Trophoblast cell (in vitro differentiated cells and primary cell): ENCODE results near the gene ZNF207. TPM values are rescaled to one million over a fixed set of nuclear protein-coding genes. Genes with fewer than 3 reads are reported as not detected.

ENCODE experiments used
- DNase-seq, 2 donors: peaks; one replicate each; pipeline ENCODE4 v3.0.0-alpha.2; 2016
- H2AFZ ChIP-seq: 2 replicates; pipeline ENCODE4 v1.6.1; 2013; ENCODE audit warnings: low read length, moderate library complexity, mild to moderate bottlenecking; ENCODE audit not compliant: insufficient read depth, poor library complexity
- H2AK5ac ChIP-seq: 2 replicates; pipeline ENCODE4 v1.6.1; 2013; ENCODE audit warnings: mild to moderate bottlenecking, low read length
- H2BK120ac ChIP-seq: 2 replicates; pipeline ENCODE4 v1.6.1; 2013; ENCODE audit warnings: low read length, mild to moderate bottlenecking, moderate library complexity; ENCODE audit not compliant: insufficient read depth, poor library complexity
- H2BK12ac ChIP-seq: 2 replicates; pipeline ENCODE4 v1.6.1; 2013; ENCODE audit warnings: mild to moderate bottlenecking, low read length, moderate library complexity
- H2BK5ac ChIP-seq: 2 replicates; pipeline ENCODE4 v1.6.1; 2013; ENCODE audit warnings: low read length, low read depth, moderate library complexity, mild to moderate bottlenecking; ENCODE audit not compliant: poor library complexity
- H3K14ac ChIP-seq: 2 replicates; pipeline ENCODE4 v1.6.1; 2013; ENCODE audit warnings: mild to moderate bottlenecking, low read length
- H3K18ac ChIP-seq: 2 replicates; pipeline ENCODE4 v1.6.1; 2013; ENCODE audit warnings: mild to moderate bottlenecking, low read length
- H3K23ac ChIP-seq: 2 replicates; pipeline ENCODE4 v1.6.1; 2013; ENCODE audit warnings: low read length
- H3K27ac ChIP-seq: 2 replicates; pipeline ENCODE4 v1.5.1; 2013; ENCODE audit warnings: low read depth, mild to moderate bottlenecking, inconsistent platforms, low read length, moderate library complexity
- H3K27me3 ChIP-seq: 2 replicates; pipeline ENCODE4 v1.6.1; 2013; ENCODE audit warnings: inconsistent platforms, mild to moderate bottlenecking, low read length, moderate library complexity; ENCODE audit not compliant: insufficient read depth
- H3K36me3 ChIP-seq, 2 experiments: 1 replicate in 1 of 2; 2 replicates in 1 of 2; pipeline ENCODE4 v1.6.1; 2013; ENCODE audit warnings: low read length in 2 of 2, mild to moderate bottlenecking in 2 of 2, moderate library complexity in 1 of 2; ENCODE audit not compliant: insufficient read depth in 2 of 2, control insufficient read depth in 1 of 2
- H3K4ac ChIP-seq: 2 replicates; pipeline ENCODE4 v1.6.1; 2013; ENCODE audit warnings: low read depth, mild to moderate bottlenecking, low read length, moderate library complexity
- H3K4me1 ChIP-seq, 2 experiments: 1 replicate in 1 of 2; 2 replicates in 1 of 2; pipeline ENCODE4 v1.6.1; 2013; ENCODE audit warnings: low read length in 2 of 2, mild to moderate bottlenecking in 2 of 2, moderate library complexity in 1 of 2; ENCODE audit not compliant: insufficient read depth in 2 of 2, control insufficient read depth in 1 of 2
- H3K4me2 ChIP-seq: 2 replicates; pipeline ENCODE4 v1.6.1; 2013; ENCODE audit warnings: inconsistent platforms, mild to moderate bottlenecking, low read length, moderate library complexity
- H3K4me3 ChIP-seq: 2 replicates; pipeline ENCODE4 v1.5.1; 2013; ENCODE audit warnings: mild to moderate bottlenecking, low read depth, low read length, inconsistent platforms
- H3K79me1 ChIP-seq: one replicate; pipeline ENCODE4 v1.6.1; 2013; ENCODE audit warnings: low read length
- H3K79me2 ChIP-seq: 2 replicates; pipeline ENCODE4 v1.6.1; 2013; ENCODE audit warnings: low read length, mild to moderate bottlenecking; ENCODE audit not compliant: control insufficient read depth, insufficient read depth, poor library complexity
- H3K9ac ChIP-seq: 2 replicates; pipeline ENCODE4 v1.6.1; 2013; ENCODE audit warnings: mild to moderate bottlenecking, low read length
- H3K9me3 ChIP-seq: 2 replicates; pipeline ENCODE4 v1.6.1; 2013; ENCODE audit warnings: low read depth, mild to moderate bottlenecking, control low read depth, inconsistent platforms, low read length; ENCODE audit not compliant: insufficient read depth
- H4K12ac ChIP-seq: 2 replicates; pipeline ENCODE4 v1.6.1; 2013; ENCODE audit warnings: low read depth, mild to moderate bottlenecking, low read length, moderate library complexity
- H4K8ac ChIP-seq: 2 replicates; pipeline ENCODE4 v1.6.1; 2013; ENCODE audit warnings: low read depth, mild to moderate bottlenecking, low read length, moderate library complexity
- H4K91ac ChIP-seq: one replicate; pipeline ENCODE4 v1.6.1; 2013; ENCODE audit warnings: low read depth, mild to moderate bottlenecking, low read length, moderate library complexity
- WGBS: extraction: QIAGEN DNeasy Blood & Tissue Kit; methylation state at CpG from one replicate; pipeline ENCODE4 v1.1.7; 2013; ENCODE audit warnings: missing lambda C conversion rate; ENCODE audit not compliant: insufficient read length, insufficient coverage; ENCODE audit errors: extremely low coverage; 5-methylcytosine and 5-hydroxymethylcytosine counted together
- polyA plus RNA-seq: library from polyadenylated mRNA; stranded (reverse); fragments of 200-250 nt; gene quantifications from 2 replicates; pipeline ENCODE4 v1.2.3, GENCODE V29; 2013

ZNF207 gene
- polyA plus RNA-seq: 195 and 202 TPM in 2 replicates

DNA sequence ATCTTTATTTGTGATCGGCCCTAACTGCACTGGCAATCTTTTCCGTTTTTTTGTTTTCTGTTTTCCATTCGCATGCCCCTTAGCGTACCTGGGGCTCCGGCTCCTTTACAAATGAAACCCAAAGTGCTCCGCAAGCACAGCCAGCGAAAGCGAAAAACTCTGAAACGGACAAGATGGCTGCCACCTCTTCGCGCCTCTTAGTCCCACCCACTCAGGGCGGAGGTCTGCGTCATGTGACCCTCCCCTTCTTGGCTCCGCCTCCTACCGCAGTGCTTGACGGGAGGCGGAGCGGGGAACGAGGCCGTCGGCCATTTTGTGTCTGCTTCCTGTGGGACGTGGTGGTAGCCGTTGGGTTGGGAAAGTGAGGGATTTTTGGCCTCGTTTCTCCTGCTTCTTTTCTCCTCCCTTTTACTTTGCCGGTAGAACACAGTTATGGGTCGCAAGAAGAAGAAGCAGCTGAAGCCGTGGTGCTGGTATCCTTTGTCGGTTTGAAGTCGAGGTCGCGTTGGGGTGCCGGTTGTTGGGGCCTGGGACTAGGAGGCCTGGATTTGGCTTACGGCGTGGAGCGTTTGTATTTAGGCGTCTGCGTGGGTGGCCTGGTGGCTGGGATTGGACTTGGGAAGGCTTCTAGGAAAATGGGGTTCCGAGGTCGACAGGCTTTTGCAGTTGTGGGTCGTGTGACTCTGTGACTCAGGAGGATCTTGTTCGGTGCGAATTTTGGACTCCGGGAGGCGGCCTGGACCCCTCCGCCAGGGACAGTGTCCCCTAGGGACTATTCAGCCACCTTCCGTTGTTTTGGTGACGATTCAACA, at the start of gene ZNF207:
Gene ZNF207 (plus strand): TSS at position 304 of the 812 bp plus-strand sequence. CDS start 129 bp downstream, at position 433.
- Histone ChIP-seq H3K36me3 (peaks cover 17 to 21% of the 10 kb centered on the region in 2 experiments), H3K18ac (peak within 1 kb of the TSS; percentile 94), H4K91ac (peak within 1 kb of the TSS; percentile 93), H3K23ac (no peak within 1 kb of the TSS), H3K4me3 (peak within 1 kb of the TSS; percentile 90), H4K12ac (peak within 1 kb of the TSS; percentile 67), H2BK120ac (peak within 1 kb of the TSS; percentile 87), H3K27ac (peak within 1 kb of the TSS; percentile 86), H4K8ac (peak within 1 kb of the TSS; percentile 90), H3K27me3 (no peaks in the 10 kb centered on the region), H3K9me3 (no peaks in the 10 kb centered on the region), H2AFZ (peak within 1 kb of the TSS; percentile 89), H2AK5ac (peak within 1 kb of the TSS; percentile 97), H2BK5ac (peak within 1 kb of the TSS; percentile 84), H3K14ac (peak within 1 kb of the TSS; percentile 99), H2BK12ac (no peak within 1 kb of the TSS), H3K4me2 (peak within 1 kb of the TSS; percentile 78), H3K4me1 (peaks cover 3 to 6% of the 10 kb centered on the region in 2 experiments), H3K79me1 (peaks cover 8% of the 10 kb centered on the region), H3K79me2 (peaks cover 23% of the 10 kb centered on the region), H3K9ac (peak within 1 kb of the TSS; percentile 98), H3K4ac (peak within 1 kb of the TSS; percentile 100)
- no CpG with 5 or more reads among the region's 47 CpGs for WGBS
- DNase-seq: peak; percentile 98 to 99

- Histone ChIP-seq H3K9ac (no peak overlapping the region), H3K4me1 (peaks cover 11% of the 10 kb centered on the region in 2 experiments), H3K36me3 (no peaks in the 10 kb centered on the region), H3K23ac (no peak overlapping the region), H3K9me3 (no peaks in the 10 kb centered on the region), H2AFZ (no peak overlapping the region), H4K91ac (no peak overlapping the region), H3K4ac (no peak overlapping the region), H2BK5ac (no peak overlapping the region), H4K8ac (no peak overlapping the region), H3K14ac (no peak overlapping the region), H3K79me2 (peaks cover 2% of the 10 kb centered on the region), H3K27me3 (no peaks in the 10 kb centered on the region), H3K79me1 (no peaks in the 10 kb centered on the region), H3K4me2 (no peak overlapping the region), H2AK5ac (no peak overlapping the region), H3K27ac (no peak overlapping the region), H3K4me3 (no peak overlapping the region), H4K12ac (no peak overlapping the region), H2BK12ac (no peak overlapping the region), H2BK120ac (no peak overlapping the region), H3K18ac (no peak overlapping the region)
- peak; percentile 13 to 17 for DNase-seq
- WGBS: no CpG with 5 or more reads among the region's 4 CpGs
Measured at GRCh38 chr17:32302037-32302436, 47.9 kb upstream of the ZNF207 start.

DNA sequence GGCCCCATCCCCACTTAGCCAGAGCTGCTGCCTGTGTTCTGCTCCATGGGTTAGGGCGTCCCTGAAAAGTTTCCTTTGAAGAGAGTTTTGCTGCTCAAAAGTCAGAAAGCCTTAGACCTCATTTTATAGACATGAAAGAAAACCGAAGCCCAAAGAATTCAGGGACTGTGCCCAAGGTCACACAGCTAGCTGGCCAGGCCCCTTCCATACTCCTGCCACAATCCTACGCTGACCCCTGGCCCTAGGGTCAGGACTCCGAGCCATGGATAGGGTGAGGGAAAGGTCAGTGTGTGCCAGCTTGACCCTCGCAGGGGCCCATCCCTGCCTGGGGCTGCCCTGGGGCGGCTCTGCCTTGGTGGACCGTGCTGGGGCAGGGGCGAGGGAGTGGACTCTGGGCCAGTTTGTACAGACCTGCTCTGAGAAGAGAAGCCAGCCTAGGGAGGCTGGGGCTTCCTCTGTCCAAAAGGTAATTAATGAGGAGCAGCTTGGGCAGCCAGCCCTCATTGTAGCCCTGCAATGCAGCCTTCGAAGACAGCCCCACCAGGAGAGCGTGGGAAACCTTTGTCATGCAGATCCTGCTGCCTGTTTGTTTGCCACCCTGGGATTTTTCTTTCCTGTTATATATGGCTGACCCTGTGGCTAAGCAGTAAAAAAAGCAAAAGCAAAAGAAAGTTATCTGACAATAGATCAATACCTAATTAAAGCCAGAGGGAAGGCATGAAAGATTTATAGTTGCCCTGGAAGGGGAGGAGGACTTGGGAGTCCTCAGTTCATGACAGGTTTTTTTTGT, 46.9 kb upstream of the ZNF207 start:
- Histone ChIP-seq H3K18ac (no peak overlapping the region), H3K23ac (no peak overlapping the region), H3K4me3 (no peak overlapping the region), H3K27ac (no peak overlapping the region), H3K79me2 (no peaks in the 10 kb centered on the region), H3K27me3 (no peaks in the 10 kb centered on the region), H3K36me3 (no peaks in the 10 kb centered on the region), H3K9ac (no peak overlapping the region), H4K12ac (no peak overlapping the region), H2AK5ac (no peak overlapping the region), H3K4ac (no peak overlapping the region), H3K79me1 (no peaks in the 10 kb centered on the region), H4K8ac (no peak overlapping the region), H3K9me3 (no peaks in the 10 kb centered on the region), H2AFZ (no peak overlapping the region), H2BK5ac (no peak overlapping the region), H4K91ac (no peak overlapping the region), H3K14ac (no peak overlapping the region), H2BK120ac (no peak overlapping the region), H2BK12ac (no peak overlapping the region), H3K4me1 (peaks cover 11% of the 10 kb centered on the region in 2 experiments), H3K4me2 (no peak overlapping the region)
- no CpG with 5 or more reads among the region's 10 CpGs for WGBS
- DNase-seq: no peak

GRCh38 chr17:32303781-32304288, 46.1 kb upstream of the ZNF207 start:
- Histone ChIP-seq H3K79me2 (no peaks in the 10 kb centered on the region), H4K12ac (no peak overlapping the region), H3K27me3 (no peaks in the 10 kb centered on the region), H2AFZ (no peak overlapping the region), H3K9ac (no peak overlapping the region), H2BK12ac (no peak overlapping the region), H3K9me3 (no peaks in the 10 kb centered on the region), H2BK120ac (no peak overlapping the region), H3K23ac (no peak overlapping the region), H3K4me2 (no peak overlapping the region), H2AK5ac (no peak overlapping the region), H3K14ac (no peak overlapping the region), H3K18ac (no peak overlapping the region), H2BK5ac (no peak overlapping the region), H3K79me1 (no peaks in the 10 kb centered on the region), H3K4me3 (no peak overlapping the region), H3K27ac (no peak overlapping the region), H4K8ac (no peak overlapping the region), H4K91ac (no peak overlapping the region), H3K4me1 (peaks cover 11% of the 10 kb centered on the region in 2 experiments), H3K36me3 (no peaks in the 10 kb centered on the region), H3K4ac (no peak overlapping the region)
- no peak for DNase-seq
- WGBS: no CpG with 5 or more reads among the region's 2 CpGs
